OCI-LY7 (cell line): ENCODE results near the gene PCDHB8. TPM values are rescaled to one million over a fixed set of nuclear protein-coding genes. Genes with fewer than 3 reads are reported as not detected.
"Not testable (repeated sequence)": the region's sequence is repeated elsewhere in the genome, so short reads cannot be mapped to it uniquely, and the experiment has no call there.

Experiments
- Bru-seq: library from RNA; stranded (reverse); fragments of 400-500 nt; gene quantifications from one replicate; lab custom pipeline; 2021; lab: Mats Ljungman, UMichigan
- BruChase-seq, 2 experiments: library from RNA; stranded (reverse); fragments of 400-500 nt; gene quantifications; one replicate each; lab custom pipeline; 2021; lab: Mats Ljungman, UMichigan
- BruUV-seq: library from RNA; stranded (reverse); fragments of 400-500 nt; replicated peaks from 2 replicates; lab custom pipeline; 2021; lab: Mats Ljungman, UMichigan
- CTCF ChIA-PET: fragments of 300-600 bp; sonication (Branson Sonifier 250); formaldehyde crosslinking; loops from one replicate; lab custom pipeline; 2022; ENCODE audit warnings: antibody characterized with exemption; ENCODE audit not compliant: unreplicated experiment; lab: Charles Lee
- POLR2A ChIA-PET: fragments of 300-600 bp; sonication (Branson Sonifier 250); formaldehyde crosslinking; loops from one replicate; lab custom pipeline; 2022; ENCODE audit warnings: antibody characterized with exemption; lab: Charles Lee
- DNase-seq: peaks from one replicate; pipeline ENCODE4 v3.0.0-alpha.2; 2015; ENCODE audit warnings: low spot score
- H2AFZ ChIP-seq: fragments of 200-600 bp; sonication (generic), shearing (Covaris generic); 2 replicates; pipeline ENCODE4 v1.6.1; 2014; ENCODE audit warnings: mild to moderate bottlenecking, antibody characterized with exemption, low read length, moderate library complexity
- H3K27ac ChIP-seq: fragments of 200-600 bp; sonication (generic); 2 replicates; pipeline ENCODE4 v1.5.1; 2014; ENCODE audit warnings: mixed run types, low read depth, mild to moderate bottlenecking, moderate library complexity, low read length, inconsistent platforms; ENCODE audit not compliant: poor library complexity, severe bottlenecking
- H3K36me3 ChIP-seq: fragments of 200-600 bp; sonication (generic); 2 replicates; pipeline ENCODE4 v1.6.1; 2014; ENCODE audit warnings: mild to moderate bottlenecking, antibody characterized with exemption, low read length, moderate library complexity, mixed read lengths; ENCODE audit not compliant: insufficient read depth
- H3K4me1 ChIP-seq: fragments of 200-600 bp; sonication (generic); 2 replicates; pipeline ENCODE4 v1.5.1; 2014; ENCODE audit warnings: mild to moderate bottlenecking, low read length; ENCODE audit not compliant: insufficient read depth, poor library complexity, severe bottlenecking
- H3K4me2 ChIP-seq: fragments of 200-600 bp; sonication (generic); 2 replicates; pipeline ENCODE4 v1.6.1; 2014; ENCODE audit warnings: mild to moderate bottlenecking, low read length
- H3K4me3 ChIP-seq: fragments of 200-600 bp; sonication (generic); 2 replicates; pipeline ENCODE4 v1.5.1; 2014; ENCODE audit warnings: mild to moderate bottlenecking, low read depth, low read length; ENCODE audit not compliant: poor library complexity, severe bottlenecking
- H3K79me2 ChIP-seq: fragments of 200-600 bp; sonication (generic); 2 replicates; pipeline ENCODE4 v1.6.1; 2016; ENCODE audit warnings: low read depth, mild to moderate bottlenecking, low read length, moderate library complexity, mixed read lengths; ENCODE audit not compliant: insufficient read depth
- H3K9me2 ChIP-seq: fragments of 200-600 bp; sonication (generic); 2 replicates; pipeline ENCODE4 v1.6.1; 2016; ENCODE audit warnings: mild to moderate bottlenecking, low read length, mixed read lengths; ENCODE audit not compliant: insufficient read depth
- H3K9me3 ChIP-seq: fragments of 200-600 bp; sonication (generic); 2 replicates; pipeline ENCODE4 v1.6.1; 2014; ENCODE audit warnings: mild to moderate bottlenecking, mixed run types, low read length, mixed read lengths
- H4K20me1 ChIP-seq: fragments of 200-600 bp; sonication (generic); 2 replicates; pipeline ENCODE4 v1.6.1; 2014; ENCODE audit warnings: mild to moderate bottlenecking, antibody characterized with exemption, low read length, moderate library complexity, mixed read lengths; ENCODE audit not compliant: insufficient read depth
- EZH2phosphoT487 ChIP-seq: fragments of 200-600 bp; sonication (generic); IDR thresholded peaks from 2 replicates; pipeline ENCODE4 v1.6.1; 2018; ENCODE audit warnings: low read depth, borderline replicate concordance, mild to moderate bottlenecking, mixed run types, antibody characterized with exemption, low read length, moderate library complexity, mixed read lengths
- intact Hi-C: fragments of 100-400 bp; cut with micrococcal nuclease; formaldehyde crosslinking; loops from one replicate; pipeline ENCODE4 v1.10.0; 2022; ENCODE audit not compliant: unreplicated experiment
- long read RNA-seq: library from polyadenylated mRNA; stranded (forward); transcript quantifications from one replicate; pipeline ENCODE4 v2.0.0, GENCODE V29; 2022
- total RNA-seq, 2 experiments: library from RNA; depleted of rRNA in 1 of 2; stranded (reverse); fragments of >200 nt in 1 of 2; shearing (Covaris generic) in 1 of 2; gene quantifications; 2 replicates each; pipeline ENCODE4 v1.2.3, GENCODE V29; 2014 to 2022
- TF ChIP-seq, protein P1 (sequence below): fragments of 200-600 bp; sonication (generic); conservative IDR thresholded peaks from 2 replicates; pipeline ENCODE4 v1.5.1; 2014; ENCODE audit warnings: mild to moderate bottlenecking, antibody characterized with exemption, low read length, moderate library complexity, mixed read lengths

Gene PCDHB8
- total RNA-seq (2014; rRNA removed; shearing (Covaris generic)) (0.08 TPM in 1 of 2 replicates, not detected in the other), total RNA-seq (2022) (not detected in 2 replicates), Bru-seq, nascent RNA (not detected), BruChase-seq, experiment 1, labeled RNA remaining after a 6-hour chase (not detected), BruChase-seq, experiment 2, labeled RNA remaining after a 2-hour chase (percentile 10 among the genes with signal in this experiment)
- long read RNA-seq, result 0 reads

DNA sequence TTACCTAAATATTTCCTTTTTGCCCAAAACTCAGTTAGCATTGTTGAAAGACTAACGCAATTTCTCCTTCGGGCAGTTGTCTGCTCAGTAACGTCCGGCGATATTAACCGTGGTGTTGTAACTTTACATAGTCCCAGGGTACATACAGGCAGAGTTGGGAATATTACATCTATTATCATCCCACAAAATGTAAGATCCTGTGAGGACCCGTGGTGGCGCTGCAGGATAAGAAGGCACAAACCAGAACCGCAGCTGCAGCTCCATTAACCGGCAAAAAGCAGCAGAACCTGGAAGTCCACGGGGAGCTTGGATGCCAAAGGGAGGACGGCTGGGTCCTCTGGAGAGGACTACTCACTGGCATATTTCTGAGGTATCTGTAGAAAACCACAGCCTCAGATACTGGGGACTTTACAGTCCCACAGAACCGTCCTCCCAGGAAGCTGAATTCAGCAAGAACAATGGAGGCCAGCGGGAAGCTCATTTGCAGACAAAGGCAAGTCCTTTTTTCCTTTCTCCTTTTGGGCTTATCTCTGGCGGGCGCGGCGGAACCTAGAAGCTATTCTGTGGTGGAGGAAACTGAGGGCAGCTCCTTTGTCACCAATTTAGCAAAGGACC lies at the start of gene PCDHB8:
PCDHB8 (plus strand) TSS at position 214 of the 615 bp plus-strand sequence; CDS start at position 459, 245 bp downstream.
- H3K36me3 ChIP-seq, H4K20me1 ChIP-seq, H3K4me2 ChIP-seq, H3K9me3 ChIP-seq, H3K79me2 ChIP-seq, H3K9me2 ChIP-seq, H3K27ac ChIP-seq, intact Hi-C loops, BruUV-seq, H3K4me3 ChIP-seq, DNase-seq, H2AFZ ChIP-seq, POLR2A ChIA-PET, CTCF ChIA-PET, H3K4me1 ChIP-seq: not testable (repeated sequence)

DNA sequence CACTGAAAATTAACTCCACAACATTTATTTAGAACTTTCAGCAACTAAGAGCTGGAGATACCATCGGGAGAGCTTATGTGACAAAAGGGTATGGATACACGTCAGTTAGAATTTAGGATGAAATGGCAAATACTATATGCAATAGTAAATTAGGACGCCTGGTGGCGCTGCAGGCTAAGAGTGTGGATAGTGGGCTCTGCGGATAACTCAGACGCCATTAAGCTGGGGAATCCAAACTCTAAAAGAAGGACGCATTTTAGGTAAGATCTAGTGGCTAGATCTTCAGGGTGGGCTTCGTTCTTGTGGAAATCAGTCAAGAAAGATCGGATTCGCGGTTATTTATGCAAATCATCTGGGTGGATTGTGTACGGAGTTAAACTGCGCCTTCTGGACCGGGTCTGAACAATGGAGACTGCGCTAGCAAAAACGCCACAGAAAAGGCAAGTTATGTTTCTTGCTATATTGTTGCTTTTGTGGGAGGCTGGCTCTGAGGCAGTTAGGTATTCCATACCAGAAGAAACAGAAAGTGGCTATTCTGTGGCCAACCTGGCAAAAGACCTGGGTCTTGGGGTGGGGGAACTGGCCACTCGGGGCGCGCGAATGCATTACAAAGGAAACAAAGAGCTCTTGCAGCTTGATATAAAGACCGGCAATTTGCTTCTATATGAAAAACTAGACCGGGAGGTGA lies 42.4 kb upstream of the PCDHB8 start, which contains the start of gene PCDHB5:
PCDHB5 (plus strand) TSS at position 177 of the 688 bp plus-strand sequence; CDS start at position 406, 229 bp downstream.
- DNase-seq, result no peak
- H3K27ac ChIP-seq, result no peak within 1 kb of the TSS
- intact Hi-C loops, result no loop called here
- H3K4me2 ChIP-seq, result no peak within 1 kb of the TSS
- no peak within 1 kb of the TSS for H2AFZ ChIP-seq
- TF ChIP-seq EZH2phosphoT487, result no peak
- TF ChIP-seq, protein P1, sequence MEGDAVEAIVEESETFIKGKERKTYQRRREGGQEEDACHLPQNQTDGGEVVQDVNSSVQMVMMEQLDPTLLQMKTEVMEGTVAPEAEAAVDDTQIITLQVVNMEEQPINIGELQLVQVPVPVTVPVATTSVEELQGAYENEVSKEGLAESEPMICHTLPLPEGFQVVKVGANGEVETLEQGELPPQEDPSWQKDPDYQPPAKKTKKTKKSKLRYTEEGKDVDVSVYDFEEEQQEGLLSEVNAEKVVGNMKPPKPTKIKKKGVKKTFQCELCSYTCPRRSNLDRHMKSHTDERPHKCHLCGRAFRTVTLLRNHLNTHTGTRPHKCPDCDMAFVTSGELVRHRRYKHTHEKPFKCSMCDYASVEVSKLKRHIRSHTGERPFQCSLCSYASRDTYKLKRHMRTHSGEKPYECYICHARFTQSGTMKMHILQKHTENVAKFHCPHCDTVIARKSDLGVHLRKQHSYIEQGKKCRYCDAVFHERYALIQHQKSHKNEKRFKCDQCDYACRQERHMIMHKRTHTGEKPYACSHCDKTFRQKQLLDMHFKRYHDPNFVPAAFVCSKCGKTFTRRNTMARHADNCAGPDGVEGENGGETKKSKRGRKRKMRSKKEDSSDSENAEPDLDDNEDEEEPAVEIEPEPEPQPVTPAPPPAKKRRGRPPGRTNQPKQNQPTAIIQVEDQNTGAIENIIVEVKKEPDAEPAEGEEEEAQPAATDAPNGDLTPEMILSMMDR, result peak; percentile 52
- ChIA-PET CTCF (no interaction called here), POLR2A (no interaction called here)
- no peaks in the 10 kb centered on the region for H4K20me1 ChIP-seq
- H3K9me2 ChIP-seq, result no peaks in the 10 kb centered on the region
- H3K4me1 ChIP-seq, result no peaks in the 10 kb centered on the region
- BruUV-seq, result no TSS peak
- no peaks in the 10 kb centered on the region for H3K79me2 ChIP-seq
- no peaks in the 10 kb centered on the region for H3K36me3 ChIP-seq
- H3K4me3 ChIP-seq, result no peak within 1 kb of the TSS
- peaks cover 7% of the 10 kb centered on the region; the same call in 1 of the 2 replicates for H3K9me3 ChIP-seq

DNA sequence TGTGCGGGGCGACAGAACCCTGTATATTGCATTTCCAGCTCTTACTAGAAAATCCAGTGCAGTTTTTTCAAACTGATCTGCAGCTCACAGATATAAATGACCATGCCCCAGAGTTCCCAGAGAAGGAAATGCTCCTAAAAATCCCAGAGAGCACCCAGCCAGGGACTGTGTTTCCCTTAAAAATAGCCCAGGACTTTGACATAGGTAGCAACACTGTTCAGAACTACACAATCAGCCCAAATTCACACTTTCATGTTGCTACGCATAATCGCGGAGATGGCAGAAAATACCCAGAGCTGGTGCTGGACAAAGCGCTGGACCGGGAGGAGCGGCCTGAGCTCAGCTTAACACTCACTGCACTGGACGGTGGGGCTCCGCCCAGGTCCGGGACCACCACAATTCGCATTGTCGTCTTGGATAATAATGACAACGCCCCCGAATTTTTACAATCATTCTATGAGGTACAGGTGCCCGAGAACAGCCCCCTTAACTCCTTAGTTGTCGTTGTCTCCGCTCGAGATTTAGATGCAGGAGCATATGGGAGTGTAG lies 41.8 kb upstream of the PCDHB8 start:
- no peaks in the 10 kb centered on the region for H3K4me1 ChIP-seq
- no peaks in the 10 kb centered on the region for H3K36me3 ChIP-seq
- peaks cover 7% of the 10 kb centered on the region; the same call in 1 of the 2 replicates for H3K9me3 ChIP-seq
- H3K9me2 ChIP-seq, result no peaks in the 10 kb centered on the region
- no peak overlapping the region for H3K4me2 ChIP-seq
- H3K79me2 ChIP-seq, result no peaks in the 10 kb centered on the region
- DNase-seq, result no peak
- H3K27ac ChIP-seq, result no peak overlapping the region
- H2AFZ ChIP-seq, result no peak overlapping the region
- no peaks in the 10 kb centered on the region for H4K20me1 ChIP-seq
- POLR2A ChIA-PET, result no interaction called here
- no peak overlapping the region for H3K4me3 ChIP-seq
- intact Hi-C loops, result no loop called here
- TF ChIP-seq, protein P1, result no peak
- TF ChIP-seq EZH2phosphoT487, result no peak
- CTCF ChIA-PET, result no interaction called here
- BruUV-seq, result no TSS peak

DNA sequence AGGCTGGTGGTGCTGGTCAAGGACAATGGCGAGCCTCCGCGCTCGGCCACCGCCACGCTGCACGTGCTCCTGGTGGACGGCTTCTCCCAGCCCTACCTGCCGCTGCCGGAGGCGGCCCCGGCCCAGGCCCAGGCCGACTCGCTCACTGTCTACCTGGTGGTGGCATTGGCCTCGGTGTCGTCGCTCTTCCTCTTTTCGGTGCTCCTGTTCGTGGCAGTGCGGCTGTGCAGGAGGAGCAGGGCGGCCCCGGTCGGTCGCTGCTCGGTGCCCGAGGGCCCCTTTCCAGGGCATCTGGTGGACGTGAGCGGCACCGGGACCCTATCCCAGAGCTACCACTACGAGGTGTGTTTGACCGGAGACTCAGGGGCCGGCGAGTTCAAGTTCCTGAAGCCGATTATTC lies 40.2 kb upstream of the PCDHB8 start:
- intact Hi-C loops, H4K20me1 ChIP-seq, POLR2A ChIA-PET, BruUV-seq, CTCF ChIA-PET, H3K27ac ChIP-seq, H3K9me2 ChIP-seq, DNase-seq, H2AFZ ChIP-seq, H3K4me1 ChIP-seq, H3K9me3 ChIP-seq, H3K4me2 ChIP-seq, H3K79me2 ChIP-seq, H3K4me3 ChIP-seq, H3K36me3 ChIP-seq: not testable (repeated sequence)
